HEK293 (cell line): ENCODE measurements around the gene PRRC2B.

Source experiments
- CTCF ChIA-PET: fragments of 350-600 bp; formaldehyde crosslinking; extraction: SDS; loops from one replicate; lab custom pipeline; 2021; ENCODE audit warnings: antibody characterized with exemption; lab: Yijun Ruan, JAX
- POLR2A ChIA-PET: fragments of 300-600 bp; formaldehyde crosslinking; extraction: SDS; loops from one replicate; lab custom pipeline; 2020; ENCODE audit warnings: antibody characterized with exemption, inconsistent platforms; lab: Yijun Ruan, JAX
- H3K27ac ChIP-seq: fragments of 200-500 bp; sonication (Bioruptor generic); 2 replicates; pipeline ENCODE4 v1.5.1; 2014; ENCODE audit warnings: low read depth, low read length, control low read depth, inconsistent platforms; ENCODE audit errors: extremely low read depth
- H3K36me3 ChIP-seq, 2 experiments: fragments of 200-500 bp in 1 of 2; sonication (Bioruptor generic) in 1 of 2; 1 replicate in 1 of 2; 2 replicates in 1 of 2; pipeline ENCODE4 v1.5.1; 2014 to 2017; ENCODE audit warnings: inconsistent platforms in 2 of 2, low read length in 2 of 2; ENCODE audit not compliant: control insufficient read depth in 2 of 2, insufficient read depth in 1 of 2
- H3K4me1 ChIP-seq: fragments of 200-500 bp; sonication (Bioruptor generic); 2 replicates; pipeline ENCODE4 v1.5.1; 2014; ENCODE audit warnings: mild to moderate bottlenecking, low read length, inconsistent platforms; ENCODE audit not compliant: control insufficient read depth, insufficient read depth
- H3K4me3 ChIP-seq: 2 replicates; pipeline ENCODE4 v1.5.1; 2011; ENCODE audit warnings: low read depth, mild to moderate bottlenecking, control low read depth, low read length, moderate library complexity
- H3K9me3 ChIP-seq: fragments of 200-500 bp; sonication (Bioruptor generic); 2 replicates; pipeline ENCODE4 v1.5.1; 2014; ENCODE audit warnings: low read depth, low read length, inconsistent platforms; ENCODE audit not compliant: control insufficient read depth, insufficient read depth
- BCL6B ChIP-seq: fragments of 450-650 bp; formaldehyde crosslinking; IDR thresholded peaks from 2 replicates; pipeline ENCODE4 v1.5.1; 2017; ENCODE audit warnings: missing biosample characterization, missing genetic modification characterization
- CTCF ChIP-seq: fragments of 450-650 bp; formaldehyde crosslinking; IDR thresholded peaks from 2 replicates; pipeline ENCODE4 v1.5.1; 2016; ENCODE audit warnings: missing biosample characterization, missing genetic modification characterization
- EGR2 ChIP-seq: fragments of 450-650 bp; formaldehyde crosslinking; IDR thresholded peaks from 2 replicates; pipeline ENCODE4 v1.5.1; 2016; ENCODE audit warnings: low read depth, missing biosample characterization, missing genetic modification characterization
- GLI4 ChIP-seq: fragments of 450-650 bp; formaldehyde crosslinking; IDR thresholded peaks from 2 replicates; pipeline ENCODE4 v1.5.1; 2016; ENCODE audit warnings: missing biosample characterization, missing genetic modification characterization
- HOXA7 ChIP-seq: sonication (generic); formaldehyde crosslinking; IDR thresholded peaks from 2 replicates; pipeline ENCODE4 v1.8.1; 2022; ENCODE audit warnings: missing genetic modification reagents, borderline replicate concordance
- KLF1 ChIP-seq: fragments of 450-650 bp; formaldehyde crosslinking; IDR thresholded peaks from 2 replicates; pipeline ENCODE4 v1.5.1; 2016; ENCODE audit warnings: missing biosample characterization, missing genetic modification characterization
- KLF10 ChIP-seq: fragments of 450-650 bp; IDR thresholded peaks from 2 replicates; pipeline ENCODE4 v1.5.1; 2018; ENCODE audit warnings: missing biosample characterization, mild to moderate bottlenecking, missing genetic modification characterization
- KLF8 ChIP-seq: fragments of 450-650 bp; formaldehyde crosslinking; IDR thresholded peaks from 2 replicates; pipeline ENCODE4 v1.5.1; 2016; ENCODE audit warnings: missing biosample characterization, missing genetic modification characterization
- KLF9 ChIP-seq: fragments of 450-650 bp; formaldehyde crosslinking; IDR thresholded peaks from 2 replicates; pipeline ENCODE4 v1.5.1; 2016; ENCODE audit warnings: missing biosample characterization, missing genetic modification characterization, low read depth
- PRDM1 ChIP-seq: fragments of 450-650 bp; formaldehyde crosslinking; IDR thresholded peaks from 2 replicates; pipeline ENCODE4; 2016; ENCODE audit warnings: missing biosample characterization, missing genetic modification characterization
- PRDM4 ChIP-seq: fragments of 450-650 bp; formaldehyde crosslinking; IDR thresholded peaks from 2 replicates; pipeline ENCODE4 v1.5.1; 2017; ENCODE audit warnings: missing biosample characterization, missing genetic modification characterization
- TCF7L2 ChIP-seq: IDR thresholded peaks from 2 replicates; pipeline ENCODE4 v1.6.1; 2011; ENCODE audit warnings: low read depth, mild to moderate bottlenecking, inconsistent platforms, low read length, moderate library complexity, borderline replicate concordance
- ZBTB6 ChIP-seq: fragments of 450-650 bp; formaldehyde crosslinking; IDR thresholded peaks from 2 replicates; pipeline ENCODE4 v1.5.1; 2017; ENCODE audit warnings: missing biosample characterization, missing genetic modification characterization
- ZFP37 ChIP-seq: fragments of 450-650 bp; formaldehyde crosslinking; IDR thresholded peaks from 2 replicates; pipeline ENCODE4 v1.5.1; 2016; ENCODE audit warnings: missing biosample characterization, missing genetic modification characterization
- ZIC2 ChIP-seq: fragments of 450-650 bp; formaldehyde crosslinking; IDR thresholded peaks from 2 replicates; pipeline ENCODE4 v1.5.1; 2016; ENCODE audit warnings: missing biosample characterization, missing genetic modification characterization
- ZNF121 ChIP-seq: fragments of 450-650 bp; formaldehyde crosslinking; IDR thresholded peaks from 2 replicates; pipeline ENCODE4 v1.5.1; 2016; ENCODE audit warnings: missing biosample characterization, missing genetic modification characterization
- ZNF175 ChIP-seq: fragments of 450-650 bp; formaldehyde crosslinking; IDR thresholded peaks from 2 replicates; pipeline ENCODE4 v1.5.1; 2016; ENCODE audit warnings: missing biosample characterization, missing genetic modification characterization
- ZNF239 ChIP-seq: fragments of 450-650 bp; formaldehyde crosslinking; IDR thresholded peaks from 2 replicates; pipeline ENCODE4 v1.5.1; 2016; ENCODE audit warnings: missing biosample characterization, missing genetic modification characterization
- ZNF274 ChIP-seq, 2 experiments: fragments of 200-500 bp in 1 of 2; fragments of 450-650 bp in 1 of 2; sonication (Bioruptor generic) in 1 of 2; formaldehyde crosslinking in 1 of 2; IDR thresholded peaks; 2 replicates each; pipeline versions ENCODE4 v1.5.1 to v1.6.1; 2014 to 2016; ENCODE audit warnings: borderline replicate concordance in 1 of 2, inconsistent platforms in 1 of 2, low read length in 1 of 2, missing biosample characterization in 1 of 2, missing genetic modification characterization in 1 of 2
- ZNF341 ChIP-seq: fragments of 450-650 bp; formaldehyde crosslinking; IDR thresholded peaks from 2 replicates; pipeline ENCODE4; 2016; ENCODE audit warnings: low read depth, missing biosample characterization, missing genetic modification characterization
- ZNF394 ChIP-seq: fragments of 450-650 bp; formaldehyde crosslinking; IDR thresholded peaks from 2 replicates; pipeline ENCODE4 v1.5.1; 2016; ENCODE audit warnings: missing biosample characterization, missing genetic modification characterization, mild to moderate bottlenecking, moderate library complexity, borderline replicate concordance
- ZNF404 ChIP-seq: fragments of 450-650 bp; formaldehyde crosslinking; IDR thresholded peaks from 2 replicates; pipeline ENCODE4 v1.5.1; 2017; ENCODE audit warnings: missing biosample characterization, missing genetic modification characterization
- ZNF514 ChIP-seq: fragments of 450-650 bp; formaldehyde crosslinking; IDR thresholded peaks from 2 replicates; pipeline ENCODE4 v1.5.1; 2016; ENCODE audit warnings: missing biosample characterization, missing genetic modification characterization
- ZNF529 ChIP-seq: fragments of 450-650 bp; formaldehyde crosslinking; IDR thresholded peaks from 2 replicates; pipeline ENCODE4 v1.5.1; 2017; ENCODE audit warnings: missing genetic modification characterization, missing biosample characterization; ENCODE audit not compliant: insufficient replicate concordance
- ZNF555 ChIP-seq: fragments of 450-650 bp; formaldehyde crosslinking; conservative IDR thresholded peaks from 2 replicates; pipeline ENCODE4 v1.5.1; 2017; ENCODE audit warnings: missing biosample characterization, mild to moderate bottlenecking, missing genetic modification characterization, inconsistent platforms
- ZNF558 ChIP-seq: fragments of 450-650 bp; formaldehyde crosslinking; IDR thresholded peaks from 2 replicates; pipeline ENCODE4 v1.5.1; 2016; ENCODE audit warnings: missing biosample characterization, missing genetic modification characterization
- ZNF571 ChIP-seq: fragments of 450-650 bp; formaldehyde crosslinking; IDR thresholded peaks from 2 replicates; pipeline ENCODE4 v1.5.0; 2017; ENCODE audit warnings: missing biosample characterization, missing genetic modification characterization
- ZNF707 ChIP-seq: fragments of 450-650 bp; formaldehyde crosslinking; IDR thresholded peaks from 2 replicates; pipeline ENCODE4 v1.5.1; 2016; ENCODE audit warnings: missing biosample characterization, missing genetic modification characterization
- ZNF830 ChIP-seq: fragments of 450-650 bp; IDR thresholded peaks from 2 replicates; pipeline ENCODE4 v1.5.0; 2018; ENCODE audit warnings: missing biosample characterization, missing genetic modification characterization, low read depth, mild to moderate bottlenecking, moderate library complexity
- ZXDB ChIP-seq: fragments of 450-650 bp; formaldehyde crosslinking; IDR thresholded peaks from 2 replicates; pipeline ENCODE4 v1.5.1; 2016; ENCODE audit warnings: missing biosample characterization, missing genetic modification characterization
- TF ChIP-seq, protein P1 (sequence below): fragments of 450-650 bp; formaldehyde crosslinking; IDR thresholded peaks from 2 replicates; pipeline ENCODE4 v1.5.1; 2016; ENCODE audit warnings: missing biosample characterization, missing genetic modification characterization

PRRC2B gene

DNA sequence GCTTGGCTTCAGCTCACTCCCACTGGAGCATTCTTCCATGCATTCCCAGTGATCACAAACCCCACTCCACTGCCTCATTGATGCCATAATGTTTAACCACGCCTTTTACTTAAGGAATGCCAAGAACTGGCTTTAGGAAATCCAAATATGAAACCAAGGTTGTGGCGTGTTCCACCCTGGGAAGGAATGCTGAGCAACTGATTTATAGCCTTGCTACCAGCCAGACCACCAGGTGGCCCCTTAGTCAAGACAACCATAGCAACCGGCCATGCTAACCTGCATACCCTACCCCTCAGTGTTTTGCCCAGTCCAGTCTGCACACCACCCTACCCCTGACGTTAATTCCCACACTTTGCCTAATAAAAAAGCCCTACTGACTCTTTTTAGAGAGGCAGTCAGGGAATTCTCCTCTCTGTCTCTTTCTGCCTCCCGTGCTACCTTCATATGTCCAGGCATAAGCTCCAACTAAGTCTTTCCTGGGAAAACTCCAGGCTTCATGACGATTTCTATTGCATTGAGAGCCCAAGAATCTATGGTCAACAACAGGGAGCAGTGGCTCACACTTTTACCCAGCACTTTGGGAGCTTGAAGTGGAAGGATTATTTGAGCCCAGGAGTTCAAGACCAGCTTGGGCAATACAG, 27.0 kb upstream of the PRRC2B start:
- H3K4me3 ChIP-seq, result no peak overlapping the region
- 0 out of 2 replicates have a peak, but pooled peaks cover 2% of the 10 kb centered on the region for H3K4me1 ChIP-seq
- H3K36me3 ChIP-seq, result no peaks in the 10 kb centered on the region
- ChIA-PET CTCF (interaction anchor here (0.5 to 4.2 kb wide), 13 partner anchors 16 to 825 kb away, joined by 3 to 26 read pairs (median 5); no protein-coding TSS in a partner anchor), POLR2A (interaction anchor here (0.6 to 1.2 kb wide), 2 partner anchors 37 to 67 kb away, joined by 3 to 4 read pairs; no protein-coding TSS in a partner anchor)
- H3K27ac ChIP-seq, result no peak overlapping the region
- H3K9me3 ChIP-seq, result no peaks in the 10 kb centered on the region
- TF ChIP-seq, protein P1, sequence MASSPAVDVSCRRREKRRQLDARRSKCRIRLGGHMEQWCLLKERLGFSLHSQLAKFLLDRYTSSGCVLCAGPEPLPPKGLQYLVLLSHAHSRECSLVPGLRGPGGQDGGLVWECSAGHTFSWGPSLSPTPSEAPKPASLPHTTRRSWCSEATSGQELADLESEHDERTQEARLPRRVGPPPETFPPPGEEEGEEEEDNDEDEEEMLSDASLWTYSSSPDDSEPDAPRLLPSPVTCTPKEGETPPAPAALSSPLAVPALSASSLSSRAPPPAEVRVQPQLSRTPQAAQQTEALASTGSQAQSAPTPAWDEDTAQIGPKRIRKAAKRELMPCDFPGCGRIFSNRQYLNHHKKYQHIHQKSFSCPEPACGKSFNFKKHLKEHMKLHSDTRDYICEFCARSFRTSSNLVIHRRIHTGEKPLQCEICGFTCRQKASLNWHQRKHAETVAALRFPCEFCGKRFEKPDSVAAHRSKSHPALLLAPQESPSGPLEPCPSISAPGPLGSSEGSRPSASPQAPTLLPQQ (tag by site-specific recombination), result no peak
- TF ChIP-seq ZNF394 (tag by site-specific recombination) (no peak), ZNF404 (no peak), ZNF529 (no peak), ZNF707 (tag by site-specific recombination) (no peak), PRDM1 (tag by site-specific recombination) (no peak), ZNF239 (tag by site-specific recombination) (no peak), KLF1 (tag by site-specific recombination) (peak; percentile 90), ZNF555 (no peak), ZNF830 (tag by site-specific recombination) (no peak), BCL6B (tag by site-specific recombination) (no peak), EGR2 (tag by site-specific recombination) (no peak), ZNF514 (tag by site-specific recombination) (no peak), ZNF558 (tag by site-specific recombination) (no peak), ZNF571 (tag by site-specific recombination) (no peak), KLF9 (tag by site-specific recombination) (no peak), CTCF (peak; percentile 75), ZNF274 (IDR thresholded peaks at IDR 0.05; ENCODE audit: low read length) (no peak), ZNF274 (tag by site-specific recombination; IDR thresholded peaks at IDR 0.05; ENCODE audit: borderline replicate concordance) (no peak), ZXDB (no peak), HOXA7 (no peak), GLI4 (no peak), ZIC2 (tag by site-specific recombination) (peak; percentile 30), PRDM4 (tag by site-specific recombination) (no peak), ZNF175 (tag by site-specific recombination) (no peak), ZBTB6 (tag by site-specific recombination) (no peak), KLF10 (tag by site-specific recombination) (no peak), ZFP37 (tag by site-specific recombination) (no peak), KLF8 (tag by site-specific recombination) (no peak), TCF7L2 (no peak), ZNF121 (tag by site-specific recombination) (peak; percentile 89), ZNF341 (peak; percentile 30; the same call in 1 of the 2 replicates)
